DND-41 (cell line): ENCODE results near the gene ARAP1.

Experiments used
- EZH2 ChIP-seq: IDR thresholded peaks from 3 replicates; pipeline ENCODE4 v1.6.1; 2012; ENCODE audit warnings: borderline replicate concordance, low read depth, mild to moderate bottlenecking, moderate library complexity, low read length, inconsistent platforms; ENCODE audit not compliant: severe bottlenecking
- TF ChIP-seq, protein P1 (sequence below): IDR thresholded peaks from 2 replicates; pipeline ENCODE4 v1.5.1; 2012; ENCODE audit warnings: borderline replicate concordance, low read length, moderate library complexity, mild to moderate bottlenecking; ENCODE audit not compliant: poor library complexity, severe bottlenecking; ENCODE audit errors: extremely low read depth

GRCh38 chr11:72792437-72793021 is 40.3 kb upstream of the ARAP1 start:
- no peak for TF ChIP-seq EZH2
- TF ChIP-seq, protein P1, sequence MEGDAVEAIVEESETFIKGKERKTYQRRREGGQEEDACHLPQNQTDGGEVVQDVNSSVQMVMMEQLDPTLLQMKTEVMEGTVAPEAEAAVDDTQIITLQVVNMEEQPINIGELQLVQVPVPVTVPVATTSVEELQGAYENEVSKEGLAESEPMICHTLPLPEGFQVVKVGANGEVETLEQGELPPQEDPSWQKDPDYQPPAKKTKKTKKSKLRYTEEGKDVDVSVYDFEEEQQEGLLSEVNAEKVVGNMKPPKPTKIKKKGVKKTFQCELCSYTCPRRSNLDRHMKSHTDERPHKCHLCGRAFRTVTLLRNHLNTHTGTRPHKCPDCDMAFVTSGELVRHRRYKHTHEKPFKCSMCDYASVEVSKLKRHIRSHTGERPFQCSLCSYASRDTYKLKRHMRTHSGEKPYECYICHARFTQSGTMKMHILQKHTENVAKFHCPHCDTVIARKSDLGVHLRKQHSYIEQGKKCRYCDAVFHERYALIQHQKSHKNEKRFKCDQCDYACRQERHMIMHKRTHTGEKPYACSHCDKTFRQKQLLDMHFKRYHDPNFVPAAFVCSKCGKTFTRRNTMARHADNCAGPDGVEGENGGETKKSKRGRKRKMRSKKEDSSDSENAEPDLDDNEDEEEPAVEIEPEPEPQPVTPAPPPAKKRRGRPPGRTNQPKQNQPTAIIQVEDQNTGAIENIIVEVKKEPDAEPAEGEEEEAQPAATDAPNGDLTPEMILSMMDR = no peak
